Activated CD4-positive, alpha-beta T cell treated with anti-CD3 and anti-CD28 coated beads for 24 hours (primary cell): ENCODE measurements around the gene NAPA.
"Not testable (repeated sequence)": the region's sequence is repeated elsewhere in the genome, so short reads cannot be mapped to it uniquely, and the experiment has no call there.

ENCODE experiments used
- DNase-seq, 2 donors: peaks; one replicate each; pipeline ENCODE4 v3.0.0-alpha.2; 2020; ENCODE audit warnings: low read depth in 2 of 2

The NAPA gene

GRCh38 chr19:47486220-47486619 is 28.6 kb downstream of the NAPA start:
- DNase-seq: not testable (repeated sequence)

GRCh38 chr19:47485210-47485609 is 29.7 kb downstream of the NAPA start:
- DNase-seq: no peak

GRCh38 chr19:47483800-47484690 is 30.8 kb downstream of the NAPA start, which contains the start of gene KPTN:
Gene KPTN (minus strand): TSS chr19:47484219. CDS start chr19:47484160, 59 bp downstream.
- peak; percentile 81 to 87 for DNase-seq

- DNase-seq: no peak
Measured at GRCh38 chr19:47483200-47483599, 31.7 kb downstream of the NAPA start.

GRCh38 chr19:47481460-47482052 is 33.3 kb downstream of the NAPA start:
- DNase-seq: no peak

- no peak for DNase-seq
Measured at GRCh38 chr19:47480658-47481057, 34.2 kb downstream of the NAPA start.

GRCh38 chr19:47479701-47480503 is 35.0 kb downstream of the NAPA start:
- DNase-seq: no peak

GRCh38 chr19:47476438-47476972 is 38.4 kb downstream of the NAPA start:
- DNase-seq: no peak

GRCh38 chr19:47475465-47475864 is 39.4 kb downstream of the NAPA start:
- DNase-seq: no peak

GRCh38 chr19:47473336-47473735 is 41.5 kb downstream of the NAPA start:
- DNase-seq: no peak

GRCh38 chr19:47471733-47472457 is 43.0 kb downstream of the NAPA start, which contains the start of gene SLC8A2:
Gene SLC8A2 (minus strand): TSS chr19:47471893. CDS start chr19:47466403, 5,490 bp downstream.
- DNase-seq: peak; percentile 32 to 36

- no peak for DNase-seq
Measured at GRCh38 chr19:47471381-47471732, 43.5 kb downstream of the NAPA start.

- DNase-seq: no peak
Measured at GRCh38 chr19:47470447-47471195, 44.2 kb downstream of the NAPA start.

GRCh38 chr19:47469719-47470118 is 45.1 kb downstream of the NAPA start:
- no peak for DNase-seq

- no peak for DNase-seq
Measured at GRCh38 chr19:47469363-47469700, 45.5 kb downstream of the NAPA start.

GRCh38 chr19:47467914-47468313 is 46.9 kb downstream of the NAPA start:
- DNase-seq: no peak

GRCh38 chr19:47465957-47466356 is 48.9 kb downstream of the NAPA start:
- DNase-seq: no peak

GRCh38 chr19:47464675-47465419 is 50.0 kb downstream of the NAPA start:
- no peak for DNase-seq

GRCh38 chr19:47461876-47462275 is 53.0 kb downstream of the NAPA start:
- DNase-seq: no peak

- DNase-seq: no peak
Measured at GRCh38 chr19:47459477-47459876, 55.4 kb downstream of the NAPA start.
